RWPE1 (cell line): ENCODE measurements around the gene KAT14.

ENCODE experiments used
- CTCF ChIA-PET: fragments of 350-600 bp; sonication (Branson Sonifier 250); formaldehyde crosslinking; extraction: SDS; loops from one replicate; lab custom pipeline; 2021; lab: Yijun Ruan, JAX
- POLR2A ChIA-PET: fragments of 400-600 bp; formaldehyde crosslinking; extraction: SDS; loops from one replicate; lab custom pipeline; 2020; ENCODE audit warnings: antibody characterized with exemption; ENCODE audit not compliant: low non-redundant PET; lab: Yijun Ruan, JAX
- DNase-seq: peaks from one replicate; pipeline ENCODE4 v3.0.0; 2012; ENCODE audit warnings: low spot score
- H3K27ac ChIP-seq: fragments of 450-650 bp; 2 replicates; pipeline ENCODE4 v1.5.1; 2017
- CTCF ChIP-seq: fragments of 450-650 bp; conservative IDR thresholded peaks from 2 replicates; pipeline ENCODE4 v1.5.1; 2017; ENCODE audit warnings: low read depth, mild to moderate bottlenecking

The KAT14 gene

GRCh38 chr20:18233408-18233943 is 95.8 kb downstream of the KAT14 start:
- CTCF ChIA-PET, result interaction anchor here (0.6 kb wide), 1 partner anchor 784 kb away, joined by 4 read pairs; no protein-coding TSS in a partner anchor

More at GRCh38 chr20:18233408-18233943, 95.8 kb downstream of the KAT14 start:
- POLR2A ChIA-PET, result no interaction called here
- DNase-seq, result no peak
- TF ChIP-seq CTCF, result no peak
- no peak overlapping the region for H3K27ac ChIP-seq
